OCI-LY7 (cell line): ENCODE results near the gene CALHM6. TPM values are rescaled to one million over a fixed set of nuclear protein-coding genes. Genes with fewer than 3 reads are reported as not detected.

ENCODE experiments used
- BruUV-seq: library from RNA; stranded (reverse); fragments of 400-500 nt; replicated peaks from 2 replicates; lab custom pipeline; 2021; lab: Mats Ljungman, UMichigan
- CTCF ChIA-PET: fragments of 300-600 bp; sonication (Branson Sonifier 250); formaldehyde crosslinking; loops from one replicate; lab custom pipeline; 2022; ENCODE audit warnings: antibody characterized with exemption; ENCODE audit not compliant: unreplicated experiment; lab: Charles Lee
- POLR2A ChIA-PET: fragments of 300-600 bp; sonication (Branson Sonifier 250); formaldehyde crosslinking; loops from one replicate; lab custom pipeline; 2022; ENCODE audit warnings: antibody characterized with exemption; lab: Charles Lee
- DNase-seq: peaks from one replicate; pipeline ENCODE4 v3.0.0-alpha.2; 2015; ENCODE audit warnings: low spot score
- H2AFZ ChIP-seq: fragments of 200-600 bp; sonication (generic), shearing (Covaris generic); 2 replicates; pipeline ENCODE4 v1.6.1; 2014; ENCODE audit warnings: mild to moderate bottlenecking, antibody characterized with exemption, low read length, moderate library complexity
- H3K27ac ChIP-seq: fragments of 200-600 bp; sonication (generic); 2 replicates; pipeline ENCODE4 v1.5.1; 2014; ENCODE audit warnings: mixed run types, low read depth, mild to moderate bottlenecking, moderate library complexity, low read length, inconsistent platforms; ENCODE audit not compliant: poor library complexity, severe bottlenecking
- H3K36me3 ChIP-seq: fragments of 200-600 bp; sonication (generic); 2 replicates; pipeline ENCODE4 v1.6.1; 2014; ENCODE audit warnings: mild to moderate bottlenecking, antibody characterized with exemption, low read length, moderate library complexity, mixed read lengths; ENCODE audit not compliant: insufficient read depth
- H3K4me1 ChIP-seq: fragments of 200-600 bp; sonication (generic); 2 replicates; pipeline ENCODE4 v1.5.1; 2014; ENCODE audit warnings: mild to moderate bottlenecking, low read length; ENCODE audit not compliant: insufficient read depth, poor library complexity, severe bottlenecking
- H3K4me2 ChIP-seq: fragments of 200-600 bp; sonication (generic); 2 replicates; pipeline ENCODE4 v1.6.1; 2014; ENCODE audit warnings: mild to moderate bottlenecking, low read length
- H3K4me3 ChIP-seq: fragments of 200-600 bp; sonication (generic); 2 replicates; pipeline ENCODE4 v1.5.1; 2014; ENCODE audit warnings: mild to moderate bottlenecking, low read depth, low read length; ENCODE audit not compliant: poor library complexity, severe bottlenecking
- H3K79me2 ChIP-seq: fragments of 200-600 bp; sonication (generic); 2 replicates; pipeline ENCODE4 v1.6.1; 2016; ENCODE audit warnings: low read depth, mild to moderate bottlenecking, low read length, moderate library complexity, mixed read lengths; ENCODE audit not compliant: insufficient read depth
- H3K9me2 ChIP-seq: fragments of 200-600 bp; sonication (generic); 2 replicates; pipeline ENCODE4 v1.6.1; 2016; ENCODE audit warnings: mild to moderate bottlenecking, low read length, mixed read lengths; ENCODE audit not compliant: insufficient read depth
- H3K9me3 ChIP-seq: fragments of 200-600 bp; sonication (generic); 2 replicates; pipeline ENCODE4 v1.6.1; 2014; ENCODE audit warnings: mild to moderate bottlenecking, mixed run types, low read length, mixed read lengths
- H4K20me1 ChIP-seq: fragments of 200-600 bp; sonication (generic); 2 replicates; pipeline ENCODE4 v1.6.1; 2014; ENCODE audit warnings: mild to moderate bottlenecking, antibody characterized with exemption, low read length, moderate library complexity, mixed read lengths; ENCODE audit not compliant: insufficient read depth
- CTCF ChIP-seq: fragments of 200-600 bp; sonication (generic); conservative IDR thresholded peaks from 2 replicates; pipeline ENCODE4 v1.5.1; 2014; ENCODE audit warnings: mild to moderate bottlenecking, antibody characterized with exemption, low read length, moderate library complexity, mixed read lengths
- EZH2phosphoT487 ChIP-seq: fragments of 200-600 bp; sonication (generic); IDR thresholded peaks from 2 replicates; pipeline ENCODE4 v1.6.1; 2018; ENCODE audit warnings: low read depth, borderline replicate concordance, mild to moderate bottlenecking, mixed run types, antibody characterized with exemption, low read length, moderate library complexity, mixed read lengths
- intact Hi-C: fragments of 100-400 bp; cut with micrococcal nuclease; formaldehyde crosslinking; loops from one replicate; pipeline ENCODE4 v1.10.0; 2022; ENCODE audit not compliant: unreplicated experiment
- total RNA-seq, 2 experiments: library from RNA; depleted of rRNA in 1 of 2; stranded (reverse); fragments of >200 nt in 1 of 2; shearing (Covaris generic) in 1 of 2; gene quantifications; 2 replicates each; pipeline ENCODE4 v1.2.3, GENCODE V29; 2014 to 2022

Gene CALHM6
- total RNA-seq, 2 experiments from 2014 or later = 1.8 TPM; not detected in 1

DNA sequence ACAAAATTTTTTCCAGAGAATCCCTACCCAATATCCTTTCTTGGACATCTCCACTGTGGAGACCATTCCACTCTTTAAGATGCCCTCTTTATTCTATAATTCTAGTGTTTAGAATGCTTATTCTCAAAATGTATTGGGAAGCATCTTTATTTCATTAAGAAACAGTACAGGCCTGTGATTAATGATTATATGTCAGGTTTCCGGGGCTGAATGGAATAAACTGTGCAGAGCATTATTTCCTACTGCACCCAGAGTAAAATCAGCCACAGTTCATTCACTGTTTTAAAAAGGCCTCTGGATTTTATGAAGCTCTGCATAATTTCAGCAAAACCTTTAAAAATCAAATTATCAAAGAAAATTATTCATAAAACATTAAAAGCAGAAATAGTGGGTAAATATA, 47.8 kb upstream of the CALHM6 start:
- Histone ChIP-seq H3K4me2 (no peak overlapping the region), H3K79me2 (no peaks in the 10 kb centered on the region), H3K27ac (no peak overlapping the region), H3K36me3 (no peaks in the 10 kb centered on the region), H4K20me1 (no peaks in the 10 kb centered on the region), H3K9me2 (no peaks in the 10 kb centered on the region), H3K4me1 (peaks cover 26% of the 10 kb centered on the region), H2AFZ (no peak overlapping the region), H3K9me3 (no peaks in the 10 kb centered on the region), H3K4me3 (no peak overlapping the region)
- TF ChIP-seq EZH2phosphoT487 (no peak), CTCF (no peak)
- intact Hi-C loops = loop anchor here (10.0 kb wide), 1 partner anchor 251 kb away; the partner anchor contains the start of gene ZUP1
- BruUV-seq = no TSS peak
- POLR2A ChIA-PET = interaction anchor here (0.7 kb wide), 2 partner anchors 15 to 27 kb away, joined by 3 read pairs; no protein-coding TSS in a partner anchor
- CTCF ChIA-PET = no interaction called here
- no peak for DNase-seq

GRCh38 chr6:116417661-116418060, 43.5 kb upstream of the CALHM6 start:
- Histone ChIP-seq H3K4me2 (no peak overlapping the region), H3K4me1 (no peaks in the 10 kb centered on the region), H3K36me3 (no peaks in the 10 kb centered on the region), H2AFZ (no peak overlapping the region), H4K20me1 (no peaks in the 10 kb centered on the region), H3K4me3 (no peak overlapping the region), H3K9me3 (no peaks in the 10 kb centered on the region), H3K9me2 (no peaks in the 10 kb centered on the region), H3K79me2 (no peaks in the 10 kb centered on the region), H3K27ac (no peak overlapping the region)
- intact Hi-C loops = loop anchor here (10.0 kb wide), 1 partner anchor 247 kb away; the partner anchor contains the start of gene ZUP1
- DNase-seq = no peak
- ChIA-PET CTCF (no interaction called here), POLR2A (interaction anchor here (1.2 to 2.0 kb wide), 2 partner anchors 9 to 56 kb away, joined by 5 to 7 read pairs; no protein-coding TSS in a partner anchor)
- no TSS peak for BruUV-seq
- TF ChIP-seq CTCF (no peak), EZH2phosphoT487 (no peak)

- no peaks in the 10 kb centered on the region for H3K36me3 ChIP-seq
- no peaks in the 10 kb centered on the region for H4K20me1 ChIP-seq
- no peaks in the 10 kb centered on the region for H3K4me1 ChIP-seq
- no peak for DNase-seq
- intact Hi-C loops = loop anchor here (10.0 kb wide), 1 partner anchor 246 kb away; the partner anchor contains the start of gene ZUP1
- ChIA-PET CTCF (no interaction called here), POLR2A (interaction anchor here (0.6 kb wide), 1 partner anchor 27 kb away, joined by 4 read pairs; no protein-coding TSS in a partner anchor)
- H2AFZ ChIP-seq = no peak overlapping the region
- no peaks in the 10 kb centered on the region for H3K79me2 ChIP-seq
- no peak overlapping the region for H3K27ac ChIP-seq
- H3K9me3 ChIP-seq = no peaks in the 10 kb centered on the region
- no peak overlapping the region for H3K4me3 ChIP-seq
- no peaks in the 10 kb centered on the region for H3K9me2 ChIP-seq
- no peak overlapping the region for H3K4me2 ChIP-seq
- no TSS peak for BruUV-seq
- no peak for TF ChIP-seq CTCF
Observed at GRCh38 chr6:116419069-116419786, 41.9 kb upstream of the CALHM6 start.
